Subcutaneous adipose tissue (tissue), 4 donors: ENCODE data around the gene TC2N. TPM values are rescaled to one million over a fixed set of nuclear protein-coding genes. Genes with fewer than 3 reads are reported as not detected.

ENCODE experiments used
- CTCF ChIP-seq: fragments of 450-650 bp; IDR thresholded peaks from one replicate; pipeline ENCODE4 v1.5.1; 2016; ENCODE audit warnings: low read depth, mild to moderate bottlenecking, control low read depth, antibody characterized with exemption, moderate library complexity
- total RNA-seq, 4 donors: library from RNA; depleted of rRNA; stranded (reverse); fragments of >200 nt; gene quantifications; one replicate each; pipeline ENCODE4 v1.1.0, GENCODE V29; 2016

TC2N gene
- total RNA-seq, 4 donors from 2014 or later, result 37.7 to 58.4 (median 47.6) TPM

GRCh38 chr14:91903070-91903469 lies 35.7 kb upstream of the TC2N start:
- TF ChIP-seq CTCF, result no peak

- no peak for TF ChIP-seq CTCF
These were observed 35.0 kb upstream of the TC2N start for GRCh38 chr14:91902336-91902735.

GRCh38 chr14:91901449-91902226 lies 34.3 kb upstream of the TC2N start:
- no peak for TF ChIP-seq CTCF

- no peak for TF ChIP-seq CTCF
These were observed 32.5 kb upstream of the TC2N start for GRCh38 chr14:91899806-91900205.

- no peak for TF ChIP-seq CTCF
These were observed 31.9 kb upstream of the TC2N start for GRCh38 chr14:91899213-91899612.

GRCh38 chr14:91898372-91898771 lies 31.0 kb upstream of the TC2N start:
- no peak for TF ChIP-seq CTCF

GRCh38 chr14:91897106-91897701 lies 29.9 kb upstream of the TC2N start:
- no peak for TF ChIP-seq CTCF
